Stimulated activated CD4-positive, alpha-beta T cell treated with anti-CD3 and anti-CD28 coated beads, Interleukin-4, amount 100 ng/mL, for 24 hours (primary cell): Measurements from ENCODE around the gene RELN.
"Not testable (repeated sequence)": the region's sequence is repeated elsewhere in the genome, so short reads cannot be mapped to it uniquely, and the experiment has no call there.

Source experiments
- DNase-seq: peaks from one replicate; pipeline ENCODE4 v3.0.0-alpha.2; 2020

Gene RELN

GRCh38 chr7:103940382-103941268 is 48.8 kb downstream of the RELN start:
- no peak for DNase-seq

GRCh38 chr7:103937680-103938079 is 51.8 kb downstream of the RELN start:
- no peak for DNase-seq

- no peak for DNase-seq
Measured at GRCh38 chr7:103936558-103936957, 52.9 kb downstream of the RELN start.

- no peak for DNase-seq
Measured at GRCh38 chr7:103934508-103934907, 55.0 kb downstream of the RELN start.

GRCh38 chr7:103932389-103932788 is 57.1 kb downstream of the RELN start:
- no peak for DNase-seq

- no peak for DNase-seq
Measured at GRCh38 chr7:103929901-103930311, 59.6 kb downstream of the RELN start.

GRCh38 chr7:103928581-103928980 is 60.9 kb downstream of the RELN start:
- DNase-seq: no peak

GRCh38 chr7:103924184-103924583 is 65.3 kb downstream of the RELN start:
- no peak for DNase-seq

- DNase-seq: no peak
Measured at GRCh38 chr7:103922407-103922806, 67.1 kb downstream of the RELN start.

GRCh38 chr7:103921692-103922091 is 67.8 kb downstream of the RELN start:
- no peak for DNase-seq

- DNase-seq: no peak
Measured at GRCh38 chr7:103919272-103919868, 70.1 kb downstream of the RELN start.

- no peak for DNase-seq
Measured at GRCh38 chr7:103918631-103919271, 70.7 kb downstream of the RELN start.

GRCh38 chr7:103915680-103916357 is 73.6 kb downstream of the RELN start:
- no peak for DNase-seq

- DNase-seq: no peak
Measured at GRCh38 chr7:103914147-103914899, 75.1 kb downstream of the RELN start.

- no peak for DNase-seq
Measured at GRCh38 chr7:103912891-103913605, 76.4 kb downstream of the RELN start.

- DNase-seq: not testable (repeated sequence)
Measured at GRCh38 chr7:103911015-103911414, 78.4 kb downstream of the RELN start.

- DNase-seq: no peak
Measured at GRCh38 chr7:103905997-103906396, 83.5 kb downstream of the RELN start.

- no peak for DNase-seq
Measured at GRCh38 chr7:103902917-103903316, 86.5 kb downstream of the RELN start.

- not testable (repeated sequence) for DNase-seq
Measured at GRCh38 chr7:103896826-103897225, 92.6 kb downstream of the RELN start.

GRCh38 chr7:103894656-103895596 is 94.5 kb downstream of the RELN start:
- DNase-seq: no peak

- DNase-seq: no peak
Measured at GRCh38 chr7:103893350-103893749, 96.1 kb downstream of the RELN start.
